K562 (cell line): ENCODE measurements around the gene TGFB1I1. TPM values are rescaled to one million over a fixed set of nuclear protein-coding genes. Genes with fewer than 3 reads are reported as not detected.
"Not testable (repeated sequence)": the region's sequence is repeated elsewhere in the genome, so short reads cannot be mapped to it uniquely, and the experiment has no call there.

Experiments
- ATAC-seq: fragments of 200-7000 bp; cut with Tn5 transposase; 3 replicates; pipeline ENCODE4 v1.9.1; 2020; ENCODE audit warnings: moderate library complexity
- BruUV-seq: library from RNA; stranded (reverse); fragments of 400-500 nt; replicated peaks from 2 replicates; lab custom pipeline; 2021; lab: Mats Ljungman, UMichigan
- CTCF ChIA-PET: fragments of 300-600 bp; formaldehyde crosslinking; extraction: SDS; loops from one replicate; lab custom pipeline; 2021; ENCODE audit warnings: low intra/inter-chr PET ratio; lab: Yijun Ruan, JAX
- POLR2A ChIA-PET: fragments of 300-600, 350-650 bp; sonication (Branson Sonifier 250); formaldehyde crosslinking; extraction: SDS; loops from one replicate; lab custom pipeline; 2021; ENCODE audit warnings: antibody characterized with exemption, inconsistent platforms; lab: Yijun Ruan, JAX
- DNase-seq, 4 experiments: peaks; one replicate each; pipeline versions ENCODE4 v3.0.0 to v3.0.0-alpha.2; 2011 to 2018; ENCODE audit warnings: low spot score in 3 of 4, mixed read lengths in 3 of 4; ENCODE audit errors: extremely low read depth in 1 of 4
- FAIRE-seq: peaks from 2 replicates; lab custom pipeline; 2011; peaks lifted over from hg19 to GRCh38; lab: Jason Lieb, UNC
- H2AFZ ChIP-seq: 2 replicates; pipeline ENCODE4 v1.6.0; 2011; ENCODE audit warnings: low read depth, low read length, control low read depth, inconsistent platforms
- H3K27ac ChIP-seq: fragments of 200-600 bp; 3 replicates; pipeline ENCODE4 v1.8.0; 2011; ENCODE audit warnings: low read depth, mild to moderate bottlenecking, control low read depth, inconsistent platforms, low read length, moderate library complexity, mixed read lengths; ENCODE audit errors: extremely low read depth
- H3K27me3 ChIP-seq, 2 experiments: fragments of 300-600 bp in 1 of 2; 2 replicates in 1 of 2; 3 replicates in 1 of 2; pipeline versions ENCODE4 v1.6.0 to v1.8.0; 2011; ENCODE audit warnings: inconsistent platforms in 2 of 2, low read length in 2 of 2, mild to moderate bottlenecking in 1 of 2, mixed read lengths in 1 of 2, moderate library complexity in 1 of 2; ENCODE audit not compliant: control insufficient read depth in 2 of 2, insufficient read depth in 2 of 2
- H3K36me3 ChIP-seq: fragments of 300-600 bp; 3 replicates; pipeline ENCODE4 v1.8.0; 2011; ENCODE audit warnings: mild to moderate bottlenecking, low read length, inconsistent platforms; ENCODE audit not compliant: control insufficient read depth, insufficient read depth
- H3K4me1 ChIP-seq, 2 experiments: fragments of 200-600 bp in 1 of 2; replicated peaks in 1 of 2; 2 replicates in 1 of 2; 3 replicates in 1 of 2; pipeline versions ENCODE4 v1.5.1 to v1.8.0; 2011; ENCODE audit warnings: inconsistent platforms in 2 of 2, low read length in 2 of 2, mild to moderate bottlenecking in 1 of 2, mixed read lengths in 1 of 2, moderate library complexity in 1 of 2; ENCODE audit not compliant: control insufficient read depth in 2 of 2, insufficient read depth in 2 of 2
- H3K4me2 ChIP-seq: 2 replicates; pipeline ENCODE4 v1.6.1; 2011; ENCODE audit warnings: low read length, control low read depth, inconsistent platforms, mixed read lengths; ENCODE audit not compliant: insufficient read depth
- H3K4me3 ChIP-seq: fragments of 200-600 bp; sonication (generic), shearing (Covaris generic); 2 replicates; pipeline ENCODE4 v1.5.1; 2016; ENCODE audit warnings: control low read depth, inconsistent platforms
- H3K79me2 ChIP-seq: fragments of 200-600 bp; 3 replicates; pipeline ENCODE4 v1.8.0; 2011; ENCODE audit warnings: low read length, inconsistent platforms; ENCODE audit not compliant: control insufficient read depth, insufficient read depth
- H3K9ac ChIP-seq, 2 experiments: 2 replicates each; pipeline versions ENCODE4 v1.6.0 to v1.6.1; 2011; ENCODE audit warnings: low read depth in 2 of 2, low read length in 2 of 2, control low read depth in 1 of 2, inconsistent platforms in 1 of 2, mild to moderate bottlenecking in 1 of 2, mixed read lengths in 1 of 2; ENCODE audit not compliant: insufficient read depth in 1 of 2
- H3K9me1 ChIP-seq: one replicate; pipeline ENCODE4 v1.6.0; 2011; ENCODE audit warnings: inconsistent platforms, mild to moderate bottlenecking, low read length, moderate library complexity; ENCODE audit not compliant: control insufficient read depth, insufficient read depth
- H3K9me3 ChIP-seq: replicated peaks from 2 replicates; pipeline ENCODE4 v1.5.1; 2011; ENCODE audit warnings: low read depth, low read length, inconsistent platforms; ENCODE audit not compliant: control insufficient read depth, insufficient read depth
- H4K20me1 ChIP-seq: replicated peaks from 2 replicates; pipeline ENCODE4 v1.6.1; 2011; ENCODE audit warnings: low read length, inconsistent platforms, mixed read lengths; ENCODE audit not compliant: control insufficient read depth, insufficient read depth
- BCOR ChIP-seq: fragments of 450-650 bp; IDR thresholded peaks from 2 replicates; pipeline ENCODE4 v1.6.1; 2016
- CHD4 ChIP-seq: fragments of 200-600 bp; sonication (generic); IDR thresholded peaks from 3 replicates; pipeline ENCODE4 v1.6.1; 2012; ENCODE audit warnings: low read depth, mild to moderate bottlenecking, mixed read lengths, low read length, inconsistent platforms; ENCODE audit not compliant: insufficient read depth, insufficient replicate concordance, poor library complexity, severe bottlenecking
- ERF ChIP-seq: fragments of 450-650 bp; formaldehyde crosslinking; IDR thresholded peaks from 2 replicates; pipeline ENCODE4 v1.4.0; 2020; ENCODE audit warnings: mild to moderate bottlenecking, mixed read lengths
- RBM25 ChIP-seq: fragments of 200-400 bp; formaldehyde crosslinking; IDR thresholded peaks from 2 replicates; pipeline ENCODE4 v1.6.1; 2018; ENCODE audit warnings: low read length, low read depth, moderate library complexity; ENCODE audit not compliant: severe bottlenecking
- ZNF121 ChIP-seq: sonication (generic); formaldehyde crosslinking; conservative IDR thresholded peaks from 2 replicates; pipeline ENCODE4 v1.8.0; 2022; ENCODE audit warnings: missing genetic modification reagents
- WGBS: fragments of 100-300 bp; shearing (Covaris generic); methylation state at CpG from one replicate; pipeline ENCODE4 v1.1.6; 2016; ENCODE audit warnings: low coverage, mixed read lengths; ENCODE audit not compliant: insufficient coverage; ENCODE audit errors: missing lambda C conversion rate; 5-methylcytosine and 5-hydroxymethylcytosine counted together
- in situ Hi-C: fragments of 300-500 bp; cut with MboI; formaldehyde crosslinking; loops from 4 replicates; pipeline ENCODE4 v1.15.0; 2018; ENCODE audit warnings: inconsistent platforms, mixed read lengths
- intact Hi-C: fragments of 100-400 bp; cut with micrococcal nuclease; formaldehyde crosslinking; loops from 2 replicates; pipeline ENCODE4 v1.14.2; 2022
- polyA plus RNA-seq, 8 experiments: library from polyadenylated mRNA; depleted of rRNA in 4 of 8; stranded (reverse) in 5 of 8; unstranded in 3 of 8; fragments of >200 nt; fragmentation: Nextera tagmentation in 2 of 8; fragmentation: Illumina TruSeq in 1 of 8; extraction: Ambion mirVana in 2 of 8; extraction: Trizol in 1 of 8; gene quantifications; 2 replicates each; pipeline versions ENCODE4 v1.2.1 to v1.2.3, GENCODE V29; 2011 to 2014; ENCODE audit warnings: inconsistent platforms in 1 of 8, missing spikeins in 1 of 8
- total RNA-seq, 7 experiments: library from RNA; depleted of rRNA in 6 of 7; stranded (reverse); fragments of >200 nt in 6 of 7; fragmentation: Illumina TruSeq in 2 of 7; extraction: Trizol in 2 of 7; gene quantifications; 2 replicates each; pipeline versions ENCODE4 v1.2.1 to v1.2.3, GENCODE V29; 2011 to 2021; ENCODE audit warnings: low replicate concordance in 1 of 7

TGFB1I1 gene
- total and polyA plus RNA-seq, 9 of the 15 experiments (the other 6 are each of a cell fraction or from before 2014, with no cell fraction given), result 0.04 to 0.91 (median 0.19) TPM

GRCh38 chr16:31522071-31522470 lies 50.1 kb downstream of the TGFB1I1 start (continued):
- no peak for TF ChIP-seq ERF (CRISPR knock-in tag)

GRCh38 chr16:31523768-31524167 lies 51.8 kb downstream of the TGFB1I1 start:
- ATAC-seq (peak; percentile 61), DNase-seq (peak in 1 of 4 experiments; percentile 23)
- CTCF ChIA-PET, H3K79me2 ChIP-seq, H3K27ac ChIP-seq, H3K4me2 ChIP-seq, FAIRE-seq, in situ Hi-C loops, H3K27me3 ChIP-seq, H3K9me3 ChIP-seq, BruUV-seq, POLR2A ChIA-PET, H4K20me1 ChIP-seq, H3K4me3 ChIP-seq, H3K9me1 ChIP-seq, H3K36me3 ChIP-seq, H3K9ac ChIP-seq: not testable (repeated sequence)
- H3K4me1 ChIP-seq, result peaks cover 20 to 39% of the 10 kb centered on the region in 2 experiments; a peak in 4 of 5 replicates
- intact Hi-C loops, result loop anchor here (5.0 kb wide), 1 partner anchor 51 kb away; the partner anchor contains the start of gene TGFB1I1
- WGBS, result 19% methylated on average over 3 of the region's 6 CpGs
- peak overlapping the region; percentile 95 for H2AFZ ChIP-seq

GRCh38 chr16:31525113-31525512 lies 53.2 kb downstream of the TGFB1I1 start:
- in situ Hi-C loops, result no loop called here
- 100% methylated on average over 2 of the region's 3 CpGs for WGBS
- CTCF ChIA-PET, result no interaction called here

More at GRCh38 chr16:31525113-31525512, 53.2 kb downstream of the TGFB1I1 start:
- TF ChIP-seq RBM25 (peak; percentile 38), BCOR (peak; percentile 38; the same call in 1 of the 2 replicates), ZNF121 (CRISPR knock-in tag) (peak; percentile 93), CHD4 (no peak)
- Histone ChIP-seq H3K27me3 (no peaks in the 10 kb centered on the region), H3K4me1 (peaks cover 28 to 40% of the 10 kb centered on the region in 2 experiments; a peak in 4 of 5 replicates), H2AFZ (peak overlapping the region; percentile 95; the same call in 1 of the 2 replicates), H4K20me1 (no peaks in the 10 kb centered on the region), H3K9me1 (no peaks in the 10 kb centered on the region), H3K27ac (no peak overlapping the region), H3K9ac (no peak overlapping the region), H3K9me3 (0 out of 2 replicates have a peak, but pooled peaks cover 1% of the 10 kb centered on the region), H3K79me2 (no peaks in the 10 kb centered on the region), H3K4me3 (no peak overlapping the region), H3K36me3 (no peaks in the 10 kb centered on the region), H3K4me2 (no peak overlapping the region)
- intact Hi-C loops, result no loop called here
- DNase-seq (no peak), ATAC-seq (no peak), FAIRE-seq (no peak)
- POLR2A ChIA-PET, result interaction anchor here (1.0 kb wide), 1 partner anchor 17 kb away, joined by 3 read pairs; the partner anchor contains the start of gene RUSF1
- no TSS peak for BruUV-seq
